ENCODE measurements around the gene LFNG.

DNA sequence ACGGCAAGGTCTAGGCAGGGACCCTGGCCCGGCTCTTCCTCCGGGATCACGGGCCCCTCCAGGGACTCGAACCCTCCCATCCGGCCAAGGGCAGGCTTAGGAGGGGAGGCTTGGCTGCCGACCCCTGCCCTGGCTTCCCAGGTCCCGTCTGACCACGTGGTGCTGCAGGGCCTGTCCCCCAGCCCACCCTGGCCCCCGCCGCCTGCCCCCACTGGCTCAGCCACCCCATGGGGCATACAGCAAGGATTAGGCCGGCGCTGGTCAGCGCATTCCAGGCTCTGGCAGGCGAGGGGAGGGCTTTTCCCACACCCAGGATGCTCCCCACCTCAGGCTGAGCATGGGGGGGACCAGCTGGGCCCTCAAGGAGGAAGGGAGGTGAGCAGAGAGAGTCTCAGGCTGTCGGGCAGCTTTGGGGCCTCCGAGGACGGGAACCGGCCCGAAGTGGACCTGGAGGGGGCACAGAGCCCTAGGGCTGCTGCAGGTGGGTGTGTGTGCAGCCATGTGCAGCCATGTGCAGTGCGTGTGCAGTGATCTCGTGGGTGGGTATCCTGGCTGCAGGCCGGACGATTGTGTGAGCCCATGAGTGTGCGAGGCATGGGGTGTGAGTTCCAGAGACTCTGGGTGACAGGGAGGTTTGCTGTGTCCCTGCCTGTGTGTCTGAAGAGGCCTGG lies 42.7 kb upstream of the LFNG start:
- TF ChIP-seq, protein P1, sequence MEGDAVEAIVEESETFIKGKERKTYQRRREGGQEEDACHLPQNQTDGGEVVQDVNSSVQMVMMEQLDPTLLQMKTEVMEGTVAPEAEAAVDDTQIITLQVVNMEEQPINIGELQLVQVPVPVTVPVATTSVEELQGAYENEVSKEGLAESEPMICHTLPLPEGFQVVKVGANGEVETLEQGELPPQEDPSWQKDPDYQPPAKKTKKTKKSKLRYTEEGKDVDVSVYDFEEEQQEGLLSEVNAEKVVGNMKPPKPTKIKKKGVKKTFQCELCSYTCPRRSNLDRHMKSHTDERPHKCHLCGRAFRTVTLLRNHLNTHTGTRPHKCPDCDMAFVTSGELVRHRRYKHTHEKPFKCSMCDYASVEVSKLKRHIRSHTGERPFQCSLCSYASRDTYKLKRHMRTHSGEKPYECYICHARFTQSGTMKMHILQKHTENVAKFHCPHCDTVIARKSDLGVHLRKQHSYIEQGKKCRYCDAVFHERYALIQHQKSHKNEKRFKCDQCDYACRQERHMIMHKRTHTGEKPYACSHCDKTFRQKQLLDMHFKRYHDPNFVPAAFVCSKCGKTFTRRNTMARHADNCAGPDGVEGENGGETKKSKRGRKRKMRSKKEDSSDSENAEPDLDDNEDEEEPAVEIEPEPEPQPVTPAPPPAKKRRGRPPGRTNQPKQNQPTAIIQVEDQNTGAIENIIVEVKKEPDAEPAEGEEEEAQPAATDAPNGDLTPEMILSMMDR (IDR thresholded peaks at IDR 0.05) = no peak
- TF ChIP-seq POLR2A (IDR thresholded peaks at IDR 0.05) = no peak
